Sigmoid colon (tissue), 7 donors: ENCODE measurements around the gene AKR1C1. TPM values are rescaled to one million over a fixed set of nuclear protein-coding genes. Genes with fewer than 3 reads are reported as not detected.

ENCODE experiments used
- DNase-seq: peaks from one replicate; pipeline ENCODE4 v3.0.0-alpha.2; 2019
- H3K27ac ChIP-seq, 4 donors: fragments of 200-600 bp; sonication (generic); one replicate each; pipeline ENCODE4 v1.5.1; 2016 to 2019; ENCODE audit warnings: mild to moderate bottlenecking in 1 of 4
- H3K27me3 ChIP-seq, 3 donors: fragments of 200-600 bp; sonication (generic); one replicate each; pipeline ENCODE4 v1.5.1; 2019; ENCODE audit warnings: mild to moderate bottlenecking in 1 of 3
- H3K36me3 ChIP-seq, 4 donors: fragments of 200-600 bp; sonication (generic); one replicate each; pipeline ENCODE4 v1.5.1; 2016 to 2019
- H3K4me1 ChIP-seq, 4 donors: fragments of 200-600 bp; sonication (generic); one replicate each; pipeline ENCODE4 v1.5.1; 2017 to 2019
- H3K4me3 ChIP-seq, 4 donors: fragments of 200-600 bp; sonication (generic); one replicate each; pipeline ENCODE4 v1.5.1; 2017 to 2019; ENCODE audit warnings: mild to moderate bottlenecking in 2 of 4, moderate library complexity in 1 of 4
- H3K9me3 ChIP-seq, 4 donors: fragments of 200-600 bp in 3 of 4; sonication (generic) in 3 of 4; one replicate each; pipeline versions ENCODE4 v1.5.1 to v1.6.1; 2013 to 2019
- CTCF ChIP-seq, 4 experiments: fragments of 450-650 bp in 3 of 4; fragments of 200-600 bp in 1 of 4; IDR thresholded peaks; one replicate each; pipeline ENCODE4 v1.5.1; 2016 to 2019; ENCODE audit warnings: antibody characterized with exemption in 4 of 4, mild to moderate bottlenecking in 3 of 4, moderate library complexity in 2 of 4
- EP300 ChIP-seq, 4 donors: sonication (generic); formaldehyde crosslinking; IDR thresholded peaks; one replicate each; pipeline ENCODE4 v1.6.1; 2017; ENCODE audit warnings: antibody characterized with exemption in 4 of 4
- POLR2A ChIP-seq, 2 donors: fragments of 450-650 bp; IDR thresholded peaks; one replicate each; pipeline ENCODE4 v1.6.1; 2016; ENCODE audit warnings: antibody characterized with exemption in 2 of 2, mild to moderate bottlenecking in 2 of 2, moderate library complexity in 2 of 2
- POLR2AphosphoS5 ChIP-seq, 4 donors: sonication (generic); formaldehyde crosslinking; IDR thresholded peaks; one replicate each; pipeline ENCODE4 v1.6.1; 2017; ENCODE audit warnings: antibody characterized with exemption in 4 of 4
- WGBS, 2 donors: extraction: QIAGEN DNeasy Blood & Tissue Kit; methylation state at CpG; one replicate each; pipeline ENCODE4 v1.1.7; 2013; 5-methylcytosine and 5-hydroxymethylcytosine counted together
- intact Hi-C: fragments of 100-400 bp; cut with DNase I; formaldehyde crosslinking; loops from one replicate; pipeline ENCODE4 v1.15.1; 2023
- polyA plus RNA-seq, 3 donors: library from polyadenylated mRNA; stranded (reverse); fragments of 200-250 nt; gene quantifications; one replicate each; pipeline ENCODE4 v1.2.3, GENCODE V29; 2013
- total RNA-seq, 4 donors: library from RNA; depleted of rRNA; stranded (reverse); fragments of >200 nt; gene quantifications; one replicate each; pipeline ENCODE4 v1.1.0, GENCODE V29; 2016
- donor health status: healthy with polysubstance abuse.
- donor health status: Bipolar disorder and iron deficiency.
- donor health status: healthy.

AKR1C1 gene
- total and polyA plus RNA-seq, 7 donors: 6.0 to 36.7 (median 22.5) TPM

DNA sequence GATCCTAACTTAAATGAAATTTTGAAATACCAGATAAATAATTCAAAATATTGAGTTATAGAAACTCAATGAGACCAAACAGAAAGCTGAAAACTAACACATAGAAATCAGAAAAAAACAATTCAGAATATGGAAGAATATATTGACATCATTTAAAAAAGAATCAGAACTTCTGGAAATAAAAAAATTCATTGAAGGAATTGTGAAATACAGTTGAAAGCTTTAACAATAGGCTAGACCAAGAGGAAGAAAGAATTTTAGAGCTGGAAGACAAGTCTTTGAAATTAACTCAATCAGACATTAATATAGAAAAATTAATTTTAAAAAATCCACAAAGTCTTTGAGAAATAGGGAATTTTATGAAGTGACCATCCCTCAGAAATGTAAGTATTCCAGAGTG lies 36.8 kb upstream of the AKR1C1 start:
- Histone ChIP-seq H3K36me3 (no peaks in the 10 kb centered on the region), H3K4me3 (no peak overlapping the region), H3K9me3 (peaks cover 0 to 2% (median 0%) of the 10 kb centered on the region in 4 donors), H3K27me3 (no peaks in the 10 kb centered on the region), H3K4me1 (no peaks in the 10 kb centered on the region), H3K27ac (no peak overlapping the region)
- DNase-seq: no peak
- TF ChIP-seq CTCF (IDR thresholded peaks at IDR 0.05) (no peak), POLR2A (IDR thresholded peaks at IDR 0.05) (no peak), POLR2AphosphoS5 (IDR thresholded peaks at IDR 0.05) (no peak), EP300 (IDR thresholded peaks at IDR 0.05) (no peak)
- intact Hi-C loops: no loop called here

DNA sequence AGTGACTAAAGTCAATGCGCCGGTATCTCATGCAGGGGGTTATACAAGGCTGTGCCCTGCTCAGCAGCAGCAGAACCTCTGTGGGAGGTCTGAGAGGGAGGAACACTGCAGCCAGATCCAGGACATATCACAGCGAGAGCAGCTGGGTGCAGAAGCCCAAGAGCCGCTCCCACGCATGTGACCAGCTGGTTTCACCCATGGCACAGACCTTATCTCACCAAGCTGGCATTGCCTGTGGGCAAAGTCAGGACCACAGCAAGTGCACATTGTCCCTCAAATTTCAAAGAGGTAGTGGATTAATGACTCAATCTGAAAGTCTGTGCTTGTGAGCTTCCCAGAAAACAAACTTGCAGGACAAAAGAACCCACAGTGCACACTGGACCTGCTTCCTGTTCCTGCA lies 31.6 kb upstream of the AKR1C1 start:
- Histone ChIP-seq H3K4me1 (no peaks in the 10 kb centered on the region), H3K4me3 (no peak overlapping the region), H3K9me3 (peaks cover 0 to 2% (median 0%) of the 10 kb centered on the region in 4 donors), H3K27me3 (no peaks in the 10 kb centered on the region), H3K27ac (no peak overlapping the region), H3K36me3 (no peaks in the 10 kb centered on the region)
- DNase-seq: no peak
- intact Hi-C loops: no loop called here
- 79 to 87% methylated on average over 5 of the region's 5 CpGs for WGBS, 2 donors
- no peak for TF ChIP-seq CTCF (IDR thresholded peaks at IDR 0.05)

DNA sequence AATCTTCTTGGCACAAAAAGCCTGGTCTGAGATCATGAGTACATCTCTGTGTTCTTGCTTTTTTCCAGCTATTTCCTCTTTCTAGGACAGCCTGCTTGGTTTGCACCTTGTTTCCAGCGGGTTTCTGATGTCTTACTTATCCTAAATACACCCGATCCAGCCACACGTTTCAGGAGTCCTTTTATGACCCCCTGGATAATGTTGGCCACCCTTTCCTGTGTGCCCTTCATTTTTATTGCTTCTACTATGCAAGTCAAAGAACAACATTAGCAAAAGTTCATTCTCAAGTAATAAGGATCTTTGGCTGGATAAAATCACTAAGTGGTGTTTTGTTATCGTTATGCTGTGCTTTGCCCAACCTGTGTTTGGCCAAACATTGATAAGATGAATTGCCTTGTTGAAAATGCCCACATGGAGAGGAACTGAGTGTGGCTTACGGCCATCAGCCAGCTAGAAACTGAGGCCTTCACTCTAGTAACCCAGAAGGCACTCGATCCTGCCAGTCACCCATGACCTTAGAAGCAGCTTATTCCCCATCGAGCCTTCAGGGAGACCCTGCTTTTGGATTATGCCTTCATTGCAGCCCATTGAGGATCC lies 28.7 kb upstream of the AKR1C1 start:
- no peak for TF ChIP-seq POLR2A (IDR thresholded peaks at IDR 0.05)
- TF ChIP-seq POLR2AphosphoS5 (IDR thresholded peaks at IDR 0.05): no peak
- TF ChIP-seq EP300 (IDR thresholded peaks at IDR 0.05): no peak
- no peak for TF ChIP-seq CTCF (IDR thresholded peaks at IDR 0.05)
- Histone ChIP-seq H3K9me3 (no peaks in the 10 kb centered on the region), H3K4me3 (no peak overlapping the region), H3K36me3 (no peaks in the 10 kb centered on the region), H3K4me1 (no peaks in the 10 kb centered on the region), H3K27ac (no peak overlapping the region), H3K27me3 (no peaks in the 10 kb centered on the region)
- no peak for DNase-seq
- WGBS, 2 donors: 32 to 74% methylated on average over 7 of the region's 7 CpGs
- intact Hi-C loops: no loop called here

GRCh38 chr10:4937346-4937745 lies 25.9 kb upstream of the AKR1C1 start:
- no peaks in the 10 kb centered on the region for H3K9me3 ChIP-seq
- H3K27ac ChIP-seq: no peak overlapping the region
- no peak for DNase-seq
- H3K4me3 ChIP-seq: no peak overlapping the region
- intact Hi-C loops: no loop called here
- no peaks in the 10 kb centered on the region for H3K27me3 ChIP-seq
- TF ChIP-seq POLR2A (IDR thresholded peaks at IDR 0.05) (no peak), EP300 (IDR thresholded peaks at IDR 0.05) (no peak), POLR2AphosphoS5 (IDR thresholded peaks at IDR 0.05) (no peak), CTCF (IDR thresholded peaks at IDR 0.05) (no peak)
- WGBS, 2 donors: 97% methylated on average over 23 of the region's 23 CpGs
- no peaks in the 10 kb centered on the region for H3K36me3 ChIP-seq
- H3K4me1 ChIP-seq: peaks cover 0 to 11% (median 9%) of the 10 kb centered on the region in 4 donors
